A673 (cell line): Measurements from ENCODE around the gene PASD1.

ENCODE experiments used
- CTCF ChIP-seq: fragments of 300-800, 200-600 bp; sonication (generic); conservative IDR thresholded peaks from 2 replicates; pipeline ENCODE4 v1.5.1; 2017; ENCODE audit warnings: low read depth, mild to moderate bottlenecking, antibody characterized with exemption, low read length, moderate library complexity, mixed read lengths
- EZH2 ChIP-seq: fragments of 200-600 bp; sonication (generic); IDR thresholded peaks from 2 replicates; pipeline ENCODE4 v1.6.1; 2017; ENCODE audit warnings: borderline replicate concordance, low read depth, mild to moderate bottlenecking, mixed read lengths, antibody characterized with exemption, low read length; ENCODE audit not compliant: poor library complexity, severe bottlenecking

DNA sequence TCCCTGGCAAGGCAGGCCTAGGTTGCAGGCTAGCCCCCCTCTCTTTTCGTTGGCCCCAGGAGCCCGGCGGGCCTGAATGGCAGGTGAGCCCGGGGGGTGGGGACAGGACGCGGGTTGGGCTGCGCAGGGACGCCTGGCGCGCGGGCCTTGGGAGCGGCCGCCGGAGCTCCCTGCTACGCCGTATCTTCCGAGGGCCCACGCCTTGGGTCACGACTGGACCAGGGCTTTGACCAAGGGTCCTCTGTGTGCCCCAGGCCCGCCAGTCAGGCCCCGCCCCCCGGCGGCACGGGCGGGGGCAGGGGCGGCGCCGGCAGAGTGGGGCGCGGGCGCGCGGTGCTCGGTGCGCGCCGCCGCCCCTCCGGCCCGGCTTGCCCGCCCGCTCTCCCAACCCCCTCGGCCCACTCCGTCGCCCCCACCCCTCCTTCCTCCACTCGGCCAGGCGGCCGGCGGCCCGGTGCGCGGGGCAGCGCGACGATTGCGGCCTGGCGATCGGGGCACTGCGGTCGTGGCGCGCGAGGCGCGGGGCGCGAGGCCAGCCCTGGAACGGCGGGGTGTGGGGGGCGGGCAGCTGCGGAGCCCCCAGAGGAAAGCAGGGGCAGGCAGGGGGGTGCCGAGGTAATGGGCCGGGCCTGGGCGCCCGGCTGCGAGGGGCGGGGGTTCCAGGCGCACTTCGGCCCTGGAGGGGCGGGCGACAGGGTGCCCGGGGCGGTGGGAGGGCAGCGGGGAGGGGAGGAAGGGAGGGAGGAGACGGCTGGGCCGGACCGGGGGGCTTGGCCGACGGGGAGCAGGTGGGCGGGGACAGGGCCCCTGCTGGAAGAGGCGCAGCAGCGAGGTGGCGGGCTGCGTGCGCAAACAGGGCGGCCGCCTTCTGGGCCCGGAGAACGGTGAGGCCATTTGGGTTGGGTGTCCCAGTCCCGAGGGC lies 131.4 kb downstream of the PASD1 start, which contains the start of gene PRRG3:
- TF ChIP-seq CTCF (no peak), EZH2 (no peak)
